Measurements from ENCODE around the gene CCDC50.

Gene CCDC50

GRCh38 chr3:191320316-191320715 lies 8.9 kb upstream of the CCDC50 start:
- DNase-seq (ENCODE audit: low spot score), result no peak

- no peak for DNase-seq (ENCODE audit: low spot score)
Observed at GRCh38 chr3:191321019-191321767, 8.0 kb upstream of the CCDC50 start.

- DNase-seq (ENCODE audit: low spot score), result no peak
Observed at GRCh38 chr3:191324936-191325335, 4.3 kb upstream of the CCDC50 start.

- DNase-seq (ENCODE audit: low spot score), result no peak
Observed at GRCh38 chr3:191327526-191327925, 1.7 kb upstream of the CCDC50 start.

- peak; percentile 40 for DNase-seq (ENCODE audit: low spot score)
Observed at GRCh38 chr3:191328383-191328961, 722 bp upstream of the CCDC50 start.

- DNase-seq (ENCODE audit: low spot score), result no peak
Observed at GRCh38 chr3:191329654-191330529, 698 bp downstream of the CCDC50 start, which contains the start of gene UTS2B. Gene UTS2B, minus strand, starts transcription at chr3:191330526. Its CDS starts 48,337 bp downstream, at chr3:191282189.

GRCh38 chr3:191330530-191331048 lies 1.4 kb downstream of the CCDC50 start:
- no peak for DNase-seq (ENCODE audit: low spot score)

- no peak for DNase-seq (ENCODE audit: low spot score)
Observed at GRCh38 chr3:191331388-191331787, 2.2 kb downstream of the CCDC50 start.

GRCh38 chr3:191333298-191333880 lies 4.2 kb downstream of the CCDC50 start:
- DNase-seq (ENCODE audit: low spot score), result no peak

GRCh38 chr3:191334346-191334893 lies 5.2 kb downstream of the CCDC50 start:
- no peak for DNase-seq (ENCODE audit: low spot score)

GRCh38 chr3:191336833-191337232 lies 7.6 kb downstream of the CCDC50 start:
- DNase-seq (ENCODE audit: low spot score), result no peak

GRCh38 chr3:191338177-191338488 lies 8.9 kb downstream of the CCDC50 start:
- no peak for DNase-seq (ENCODE audit: low spot score)

- DNase-seq (ENCODE audit: low spot score), result no peak
Observed at GRCh38 chr3:191339316-191339917, 10.2 kb downstream of the CCDC50 start.

- DNase-seq (ENCODE audit: low spot score), result no peak
Observed at GRCh38 chr3:191340351-191340750, 11.2 kb downstream of the CCDC50 start.

- no peak for DNase-seq (ENCODE audit: low spot score)
Observed at GRCh38 chr3:191340966-191341365, 11.8 kb downstream of the CCDC50 start.

GRCh38 chr3:191342006-191342405 lies 12.8 kb downstream of the CCDC50 start:
- DNase-seq (ENCODE audit: low spot score), result no peak

- DNase-seq (ENCODE audit: low spot score), result no peak
Observed at GRCh38 chr3:191342411-191342810, 13.2 kb downstream of the CCDC50 start.

GRCh38 chr3:191343115-191343514 lies 13.9 kb downstream of the CCDC50 start:
- no peak for DNase-seq (ENCODE audit: low spot score)

- no peak for DNase-seq (ENCODE audit: low spot score)
Observed at GRCh38 chr3:191343913-191344312, 14.7 kb downstream of the CCDC50 start.

- DNase-seq (ENCODE audit: low spot score), result no peak
Observed at GRCh38 chr3:191345334-191345733, 16.1 kb downstream of the CCDC50 start.

GRCh38 chr3:191347228-191347627 lies 18.0 kb downstream of the CCDC50 start:
- DNase-seq (ENCODE audit: low spot score), result no peak

GRCh38 chr3:191348098-191348497 lies 18.9 kb downstream of the CCDC50 start:
- DNase-seq (ENCODE audit: low spot score), result no peak

Measured in CD4-positive, alpha-beta T cell treated with Interleukin-2 at 100 ng/mL for 4 hours (primary cell).